HG02763 (cell line): Measurements from ENCODE around the gene KLF16.

ENCODE experiments used
- ATAC-seq: cut with Tn5 transposase; IDR thresholded peaks from one replicate; pipeline ENCODE4 v1.9.1; 2021; ENCODE audit warnings: mild to moderate bottlenecking, moderate library complexity; ENCODE audit not compliant: unreplicated experiment

The KLF16 gene

DNA sequence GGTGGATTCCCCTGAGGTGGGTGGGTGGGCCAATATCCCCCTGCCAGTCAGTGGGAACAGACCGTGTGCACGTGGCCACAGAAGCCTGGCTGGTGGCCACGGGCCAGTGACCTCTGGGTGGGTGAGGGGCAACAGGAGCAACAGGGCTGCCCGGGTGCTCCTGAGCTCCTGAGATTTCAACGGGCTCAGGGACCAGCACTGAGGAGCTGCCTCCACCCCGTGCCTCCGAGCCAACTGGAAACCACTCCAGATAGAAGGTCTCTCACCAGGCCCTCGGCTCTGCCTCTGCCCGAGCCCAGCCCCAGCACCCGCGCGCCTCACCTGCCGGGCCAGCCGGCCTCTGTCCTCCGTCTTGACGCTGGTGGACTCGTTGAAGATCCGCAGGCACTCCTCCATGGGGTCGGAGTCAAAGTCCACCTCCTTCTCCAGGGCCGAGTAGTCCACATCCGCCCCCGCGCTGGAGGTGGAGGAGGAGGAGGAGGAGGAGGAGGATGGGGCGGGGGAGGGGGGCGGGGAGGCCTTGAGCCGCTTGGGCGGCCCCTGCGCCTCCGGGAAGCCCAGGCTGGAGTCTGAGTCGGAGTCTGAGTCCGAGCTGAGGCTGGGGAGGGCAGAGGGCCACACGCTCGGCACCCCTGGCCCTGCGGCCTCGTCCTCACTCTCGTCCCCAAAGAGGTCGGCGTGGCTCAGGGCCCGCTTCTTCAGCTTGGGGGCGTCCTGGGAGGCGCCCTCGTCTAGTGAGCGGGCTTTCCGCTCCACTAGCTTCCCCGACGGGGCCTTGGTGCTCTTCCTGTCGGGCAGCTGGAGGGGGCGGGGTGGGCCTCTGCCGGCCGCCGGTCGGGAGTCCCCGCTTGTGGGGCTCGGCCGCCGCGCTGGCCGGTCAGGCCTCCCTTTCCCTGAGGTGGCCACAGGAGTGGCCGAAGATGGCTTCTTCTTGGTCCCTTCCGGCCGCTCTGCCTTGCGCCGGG lies 36.5 kb downstream of the KLF16 start:
- no peak for ATAC-seq

DNA sequence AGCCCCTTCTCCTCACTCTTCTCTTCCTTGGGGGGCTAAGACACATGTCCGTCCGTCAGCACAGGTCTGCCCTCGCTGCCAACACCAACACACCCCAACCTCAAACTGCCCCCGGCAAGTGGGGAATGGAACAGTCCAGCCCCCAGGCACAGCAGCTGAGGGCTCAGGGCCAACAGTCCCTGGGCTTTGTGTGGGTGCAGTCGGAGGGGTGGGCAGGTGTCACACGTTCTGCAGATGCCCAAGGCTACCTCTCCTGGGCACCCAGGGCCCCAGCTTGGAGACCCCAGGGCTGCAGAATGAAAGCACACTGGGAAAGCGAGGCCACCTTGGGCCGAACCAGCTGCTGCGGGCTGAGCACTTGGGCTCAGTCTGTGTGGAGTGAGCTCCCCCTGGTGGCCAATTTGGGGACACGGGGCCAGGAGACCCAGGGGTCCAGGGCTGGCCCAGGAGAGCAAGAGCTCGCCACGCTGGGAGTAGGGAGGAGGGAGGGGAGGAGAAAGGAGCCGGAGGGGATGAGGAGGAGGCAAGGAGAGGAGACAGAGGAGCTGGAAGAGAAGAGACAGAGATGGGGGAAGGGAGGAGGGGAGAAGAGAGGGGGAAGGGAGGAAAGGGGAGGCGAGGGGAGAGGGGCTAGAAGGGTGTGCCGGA lies 37.3 kb downstream of the KLF16 start:
- ATAC-seq, result no peak

DNA sequence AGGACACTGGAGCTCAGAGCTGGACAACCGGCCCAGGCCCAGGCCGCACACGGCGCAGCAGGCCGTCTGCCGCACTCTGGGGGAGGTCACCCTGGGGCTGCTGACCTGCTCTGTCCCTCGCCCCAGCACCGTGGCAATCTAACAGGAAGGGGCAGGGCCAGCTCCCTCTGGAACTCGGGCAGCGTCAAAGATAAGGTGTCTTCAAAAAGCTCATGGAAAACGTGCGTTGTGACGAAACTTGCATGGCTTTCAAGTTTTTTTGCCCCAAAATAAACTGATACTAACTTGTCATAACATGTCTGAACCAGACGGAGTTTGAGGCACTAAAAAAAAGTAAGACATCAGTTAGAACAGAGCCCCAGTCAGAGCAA lies 39.1 kb downstream of the KLF16 start:
- no peak for ATAC-seq

DNA sequence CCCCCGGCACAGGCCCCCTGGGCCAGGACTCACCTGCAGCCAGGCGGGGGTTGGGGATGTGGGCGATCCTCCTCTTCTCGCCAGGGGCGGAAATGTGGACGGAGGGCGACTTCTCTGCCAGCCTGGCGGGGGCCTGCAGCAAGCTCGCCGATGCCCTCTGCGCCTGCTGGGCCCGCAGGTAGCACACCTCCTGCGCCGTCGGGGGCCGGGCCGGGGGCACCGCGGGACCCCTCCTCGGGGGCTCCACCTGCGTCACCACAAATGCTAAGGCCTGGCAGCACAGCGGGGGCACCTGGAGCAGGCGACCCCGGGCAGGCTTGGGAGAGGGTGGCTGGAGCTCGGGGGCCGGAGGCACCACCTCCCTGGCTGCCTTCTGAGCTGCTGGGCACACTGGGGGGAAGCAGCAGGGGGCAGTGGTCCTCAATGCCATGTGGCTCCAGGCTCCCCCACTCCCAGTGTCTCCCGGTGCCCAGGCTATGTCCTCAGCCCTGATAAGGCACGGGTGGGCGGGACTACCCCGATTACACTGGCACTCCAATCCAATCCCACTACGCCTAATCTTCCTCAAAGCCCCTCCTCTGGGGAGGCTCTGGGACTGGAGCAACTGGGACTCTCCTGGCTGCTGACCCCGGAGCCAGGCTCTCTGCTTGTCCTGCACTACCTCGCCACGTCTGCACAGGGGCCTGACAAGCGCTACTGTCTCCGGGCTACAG lies 39.7 kb downstream of the KLF16 start:
- ATAC-seq, result no peak

DNA sequence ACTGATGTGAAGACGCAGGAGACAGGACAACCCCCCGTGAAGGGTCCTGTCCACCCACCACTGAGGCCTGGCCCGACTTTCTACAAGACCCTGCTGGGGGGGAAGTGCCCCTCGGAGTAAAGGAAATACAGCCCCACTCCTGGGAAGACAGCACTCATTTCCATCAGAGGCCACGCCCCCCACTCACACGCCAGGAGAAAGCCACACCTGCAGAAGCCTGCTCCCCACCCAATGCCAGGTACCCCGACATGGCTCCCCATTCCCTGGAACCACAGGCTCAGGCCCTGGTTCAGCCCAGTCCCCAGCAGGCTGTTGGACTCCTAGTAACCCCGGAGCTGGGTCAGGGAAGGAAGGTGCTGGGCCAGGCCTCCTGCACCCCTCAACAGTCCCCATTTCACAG lies 40.4 kb downstream of the KLF16 start:
- ATAC-seq, result no peak

DNA sequence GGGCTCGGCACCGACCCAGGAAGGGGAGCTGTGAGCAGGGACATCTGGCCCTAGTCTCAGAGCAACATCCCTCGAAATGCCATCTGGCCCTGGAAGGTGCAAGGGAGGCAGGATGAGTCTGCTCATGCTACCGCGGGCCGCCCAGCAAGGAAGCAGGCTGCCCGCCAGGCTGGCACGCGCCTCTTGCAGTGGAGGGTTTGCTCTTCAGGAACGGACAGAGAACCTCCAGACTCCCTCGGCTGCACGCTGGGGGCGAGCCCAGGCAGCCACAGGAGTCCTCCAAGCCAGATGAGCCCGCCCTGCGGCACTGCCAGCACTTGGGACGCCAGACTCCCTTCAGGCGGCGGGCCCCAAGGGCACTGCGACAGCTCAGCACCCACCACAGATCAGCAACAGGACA lies 41.2 kb downstream of the KLF16 start:
- ATAC-seq, result no peak

DNA sequence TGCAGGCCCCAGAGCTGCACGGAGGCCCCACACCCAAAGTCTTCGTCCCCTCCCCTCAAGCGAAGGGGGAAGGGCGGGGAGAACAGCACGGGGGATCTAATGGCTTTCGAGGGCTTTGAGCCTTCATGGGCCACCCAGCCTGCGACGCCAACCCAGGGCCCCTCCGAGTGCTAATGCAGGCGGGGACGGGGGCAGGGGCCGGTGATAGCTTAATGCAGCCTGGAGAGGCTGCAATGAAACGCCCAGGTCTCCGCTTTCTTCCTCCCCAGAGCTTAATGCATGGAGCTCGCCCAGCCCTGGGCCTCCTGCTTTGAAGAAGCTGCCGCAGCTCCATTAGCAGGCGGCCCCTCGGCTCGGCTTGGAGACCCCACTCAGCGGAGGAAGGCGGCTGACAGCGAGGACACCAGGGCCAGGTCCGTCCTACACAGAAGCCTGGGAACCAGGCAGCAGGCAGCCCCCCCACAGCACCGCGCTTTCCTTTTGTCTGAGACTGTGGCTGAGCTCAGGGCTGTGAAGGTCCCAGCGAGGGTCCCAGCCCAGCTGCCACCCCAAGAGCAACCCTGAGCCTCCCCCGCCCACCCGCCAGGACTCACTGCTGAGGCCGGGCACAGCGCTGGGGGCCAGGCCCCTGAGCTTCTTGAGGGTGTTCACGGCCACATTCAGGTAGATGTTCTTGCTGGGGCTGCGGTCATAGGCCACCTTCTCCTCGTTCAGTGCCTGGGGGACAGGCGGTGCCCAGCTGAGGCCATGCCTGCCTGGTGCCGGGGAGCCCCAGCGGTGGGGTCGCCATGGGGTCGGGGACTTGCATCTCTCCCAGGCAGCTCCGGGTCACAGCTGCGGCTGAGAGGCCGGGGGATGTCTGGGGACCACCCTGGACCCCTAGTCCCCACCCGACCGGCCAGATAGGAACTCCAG lies 43.8 kb downstream of the KLF16 start:
- no peak for ATAC-seq

DNA sequence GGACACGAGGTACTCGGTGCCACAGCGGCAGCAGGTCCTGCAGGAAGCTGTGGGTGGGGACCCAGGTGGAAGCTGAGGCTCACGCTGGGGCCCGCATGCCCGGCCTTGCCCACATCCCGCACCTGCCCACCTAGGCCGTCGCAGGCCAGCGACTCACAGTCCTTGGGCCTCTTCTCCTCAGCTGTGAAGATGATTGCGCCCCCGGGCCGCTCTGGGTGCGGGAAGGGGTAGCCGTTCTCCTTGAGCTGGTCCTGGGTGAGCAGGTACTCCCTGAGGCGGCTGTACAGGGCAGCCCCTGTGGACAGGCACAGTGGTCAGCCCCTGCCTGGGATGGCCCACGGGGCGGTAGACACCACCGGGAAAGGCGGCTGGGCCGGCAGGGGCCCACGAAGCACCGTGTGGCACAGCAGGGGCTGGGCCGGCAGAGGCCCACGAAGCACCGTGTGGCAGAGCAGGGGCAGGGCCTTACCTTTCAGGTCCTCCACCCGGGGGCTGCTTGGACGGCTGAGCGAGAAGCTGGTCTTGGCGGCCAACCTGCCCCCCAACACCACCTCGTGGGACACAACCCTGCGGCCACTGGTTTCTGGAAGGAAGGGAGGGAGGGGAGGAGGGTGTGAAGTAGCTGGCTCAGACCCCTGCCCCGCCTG lies 44.7 kb downstream of the KLF16 start:
- no peak for ATAC-seq

DNA sequence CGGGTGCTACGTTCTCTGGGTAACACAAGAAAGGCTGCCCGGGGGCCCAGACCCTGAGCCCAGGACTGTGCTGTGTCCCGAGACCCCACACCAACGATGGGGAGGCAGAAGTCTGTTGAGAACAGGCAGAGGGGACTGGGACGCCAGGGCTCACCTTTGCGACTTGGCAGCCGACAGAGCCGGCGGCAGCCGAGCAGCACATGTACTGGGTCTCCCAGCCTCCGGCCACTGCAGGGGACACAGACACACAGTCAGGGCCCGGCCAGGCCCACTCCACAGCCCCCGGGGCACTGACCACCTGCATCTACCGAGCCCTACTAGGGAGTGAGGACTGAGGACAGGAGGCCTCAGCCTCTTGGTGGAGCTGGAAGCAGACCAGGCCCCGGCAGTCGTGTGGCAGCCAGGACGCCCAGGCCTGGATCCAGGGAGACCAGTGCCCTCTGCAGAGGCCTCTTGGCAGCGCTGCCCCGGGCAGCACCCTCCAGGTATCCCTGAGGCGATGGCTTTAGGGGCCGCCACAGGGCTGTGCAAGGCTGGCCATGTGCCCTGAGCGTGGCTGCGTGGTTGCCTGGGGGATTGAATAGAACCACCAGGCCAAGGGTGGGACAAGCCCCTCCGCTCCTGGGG lies 45.7 kb downstream of the KLF16 start:
- no peak for ATAC-seq

DNA sequence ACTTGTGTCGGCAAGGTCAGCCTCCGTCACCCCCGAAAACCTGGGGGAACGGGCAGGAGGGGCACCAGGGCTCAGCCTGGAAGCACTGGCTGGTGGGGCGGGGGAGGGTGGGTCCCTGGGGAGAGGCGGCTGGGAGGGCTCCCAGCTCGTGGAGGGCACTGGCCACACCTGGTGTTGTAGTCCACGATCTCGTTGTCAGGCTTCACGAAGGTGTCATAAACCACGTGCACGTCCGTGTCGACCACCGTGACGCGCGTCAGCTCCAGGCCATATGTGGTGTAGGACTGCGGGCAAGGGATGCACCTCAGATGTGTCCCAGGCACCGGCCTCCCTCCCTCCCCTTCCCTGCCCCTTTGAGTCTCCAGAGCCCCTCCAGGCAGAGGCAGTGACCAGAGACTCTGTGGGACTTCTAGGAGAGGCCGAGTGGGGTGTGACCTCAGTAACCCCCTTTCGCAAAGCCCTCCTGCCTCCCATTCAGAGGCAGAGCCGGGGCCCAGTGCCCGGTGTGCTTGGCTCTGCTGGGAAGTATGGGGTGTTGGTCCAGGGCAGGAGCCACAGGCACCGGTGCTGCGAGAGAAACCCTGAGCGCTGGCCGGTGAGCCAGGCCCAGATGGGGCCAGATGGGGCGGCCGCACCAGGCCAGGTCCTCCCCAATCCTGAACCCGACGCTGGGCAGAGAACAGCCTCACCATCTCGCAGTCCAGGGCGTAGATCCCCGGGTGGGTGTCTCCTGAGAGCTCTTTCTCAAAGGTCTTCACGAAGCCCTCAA lies 46.7 kb downstream of the KLF16 start:
- ATAC-seq, result no peak

DNA sequence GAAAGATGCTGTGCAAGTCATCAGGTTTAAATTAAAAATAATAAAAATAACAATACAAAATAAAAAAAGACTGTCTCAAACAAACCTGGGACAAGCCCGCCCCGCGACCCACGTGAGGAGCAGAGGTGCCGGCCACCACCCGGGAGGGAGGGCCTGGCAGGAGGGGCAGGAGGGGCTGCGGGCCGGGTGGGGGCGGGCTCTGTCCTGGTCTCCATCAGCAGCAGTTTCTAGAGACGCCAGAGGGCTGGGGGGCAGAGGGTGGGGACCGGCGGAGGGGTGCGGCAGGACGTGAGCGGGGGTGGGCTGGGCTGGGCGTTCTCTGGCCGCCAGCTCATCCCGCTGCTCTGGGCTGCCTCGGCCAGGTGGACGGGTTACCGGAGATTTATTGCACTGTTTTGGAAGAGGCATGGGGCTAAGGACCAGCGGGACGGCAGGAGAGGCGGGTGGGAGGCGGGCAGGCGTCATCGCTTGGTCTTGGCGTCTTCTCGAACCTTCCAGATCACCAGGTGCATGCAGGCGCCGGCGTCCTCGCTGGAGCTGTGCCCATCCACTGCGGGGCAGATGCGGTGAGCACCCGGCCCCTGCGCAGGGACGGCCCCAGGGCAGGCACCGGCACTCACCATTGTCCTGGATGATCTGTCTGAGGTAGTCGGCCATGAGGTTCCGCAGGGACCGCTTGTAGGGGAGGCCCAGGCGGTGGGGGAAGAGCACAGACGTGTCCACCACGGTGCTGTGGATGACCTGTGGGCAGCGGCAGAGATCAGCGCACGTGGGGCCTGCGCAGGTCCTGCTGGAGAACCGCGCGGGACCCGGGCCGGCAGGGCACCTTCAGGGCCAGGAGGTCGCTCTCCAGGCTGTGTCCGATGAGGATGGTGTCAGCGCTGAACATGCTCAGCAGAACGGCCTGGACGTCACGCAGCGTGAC lies 47.5 kb downstream of the KLF16 start:
- no peak for ATAC-seq

DNA sequence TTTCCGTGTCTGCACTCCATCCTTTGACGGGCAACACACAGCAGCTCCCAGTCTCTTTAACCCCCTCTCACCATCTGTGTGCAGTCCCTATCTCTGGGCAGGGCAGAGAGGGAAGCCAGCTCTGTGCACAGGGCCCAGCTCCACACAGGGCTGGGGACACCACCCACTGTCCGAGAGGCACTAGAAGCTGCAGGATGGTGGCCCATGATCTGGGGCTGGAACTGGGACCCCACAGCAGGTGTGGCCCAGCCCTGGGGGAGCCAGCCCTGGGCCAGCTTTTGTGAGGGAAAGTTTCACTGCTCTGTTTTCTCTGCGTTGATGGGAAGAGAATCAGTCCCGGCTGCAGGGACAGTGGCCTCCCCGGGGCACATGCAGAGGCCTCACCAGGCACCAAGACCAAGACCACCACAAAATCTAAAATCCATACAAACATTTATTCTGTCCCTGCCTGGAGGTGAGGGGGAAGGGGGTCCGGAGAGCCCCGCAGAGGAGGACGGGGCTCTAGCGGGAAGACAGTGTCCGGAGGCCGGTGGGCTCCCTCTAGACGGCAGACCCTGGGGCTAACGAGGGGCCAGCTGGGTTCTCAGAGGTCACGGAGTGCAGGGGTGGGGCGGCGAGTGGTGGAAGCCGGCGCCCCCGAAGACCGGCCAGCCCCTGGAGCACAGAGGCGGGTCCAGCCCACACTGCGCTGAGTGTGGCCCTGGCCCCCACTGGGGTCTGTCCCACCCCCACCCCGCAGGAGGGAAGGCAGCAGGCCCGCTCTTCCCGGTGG lies 48.4 kb downstream of the KLF16 start:
- ATAC-seq, result no peak

DNA sequence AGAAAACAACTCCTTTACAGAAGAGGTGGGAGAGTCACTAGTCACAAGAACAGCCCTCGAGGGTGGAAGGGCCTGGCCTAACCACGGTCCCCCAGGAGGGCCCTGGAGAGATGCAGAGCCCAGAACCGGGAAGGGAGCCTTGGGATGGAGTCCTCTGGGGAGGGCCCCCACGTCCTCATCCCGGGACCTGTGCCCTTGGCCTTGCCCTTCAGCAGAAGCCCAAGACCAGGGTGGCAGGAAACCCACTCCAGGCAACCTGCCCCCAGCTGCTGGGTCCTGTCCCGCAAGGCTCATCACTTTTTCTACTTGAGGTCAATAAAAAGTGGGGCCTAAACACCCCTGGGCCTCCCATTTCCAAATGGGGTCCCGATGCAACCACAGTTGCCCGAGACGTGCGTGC lies 49.0 kb downstream of the KLF16 start:
- no peak for ATAC-seq

DNA sequence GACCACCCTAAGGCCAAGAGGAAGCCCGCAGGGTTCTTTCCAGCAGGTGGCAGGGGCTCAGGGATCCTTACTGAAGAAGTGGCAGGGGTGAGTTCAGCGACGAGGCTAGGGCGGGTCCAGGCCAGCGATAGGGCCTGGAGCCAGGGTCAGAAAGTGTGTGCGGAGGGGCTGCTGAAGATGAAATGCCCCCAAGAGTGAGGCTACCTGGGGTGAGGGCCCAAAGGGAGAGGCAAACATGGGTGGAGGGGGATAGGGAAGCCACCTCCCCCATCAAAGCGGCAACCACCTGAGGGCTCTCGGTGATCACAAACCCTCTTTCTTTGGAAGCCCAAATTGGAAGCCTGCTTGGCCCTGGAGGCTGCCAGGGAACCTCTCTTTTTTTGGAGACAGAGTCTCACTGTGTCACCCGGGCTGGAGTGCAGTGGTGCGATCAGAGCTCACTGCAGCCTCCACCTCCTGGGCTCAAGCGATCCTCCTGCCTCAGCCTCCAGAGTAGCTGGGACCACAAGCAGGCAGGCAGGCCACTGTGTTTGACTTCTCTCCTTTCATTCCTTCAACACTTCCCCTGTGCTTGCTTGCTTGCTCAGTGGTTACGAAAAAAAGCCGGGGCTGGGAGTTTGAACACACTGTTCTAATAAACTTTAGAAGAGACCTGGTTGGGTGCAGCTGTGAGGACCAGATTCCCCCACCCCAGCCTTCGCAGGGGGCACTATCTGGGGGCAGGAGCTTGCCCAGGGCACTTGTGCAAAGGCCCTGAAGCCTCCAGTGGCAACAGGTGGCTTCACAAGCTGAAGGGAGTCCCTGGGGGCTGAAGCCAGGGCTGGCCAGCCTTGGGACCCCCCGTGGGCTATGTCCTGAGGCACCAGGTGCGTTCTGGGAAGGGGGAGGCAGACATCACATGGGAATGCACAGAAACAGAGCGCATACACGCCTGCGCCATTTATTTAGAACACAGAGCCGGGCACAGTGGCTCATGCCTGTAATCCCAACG lies 49.9 kb downstream of the KLF16 start:
- no peak for ATAC-seq

DNA sequence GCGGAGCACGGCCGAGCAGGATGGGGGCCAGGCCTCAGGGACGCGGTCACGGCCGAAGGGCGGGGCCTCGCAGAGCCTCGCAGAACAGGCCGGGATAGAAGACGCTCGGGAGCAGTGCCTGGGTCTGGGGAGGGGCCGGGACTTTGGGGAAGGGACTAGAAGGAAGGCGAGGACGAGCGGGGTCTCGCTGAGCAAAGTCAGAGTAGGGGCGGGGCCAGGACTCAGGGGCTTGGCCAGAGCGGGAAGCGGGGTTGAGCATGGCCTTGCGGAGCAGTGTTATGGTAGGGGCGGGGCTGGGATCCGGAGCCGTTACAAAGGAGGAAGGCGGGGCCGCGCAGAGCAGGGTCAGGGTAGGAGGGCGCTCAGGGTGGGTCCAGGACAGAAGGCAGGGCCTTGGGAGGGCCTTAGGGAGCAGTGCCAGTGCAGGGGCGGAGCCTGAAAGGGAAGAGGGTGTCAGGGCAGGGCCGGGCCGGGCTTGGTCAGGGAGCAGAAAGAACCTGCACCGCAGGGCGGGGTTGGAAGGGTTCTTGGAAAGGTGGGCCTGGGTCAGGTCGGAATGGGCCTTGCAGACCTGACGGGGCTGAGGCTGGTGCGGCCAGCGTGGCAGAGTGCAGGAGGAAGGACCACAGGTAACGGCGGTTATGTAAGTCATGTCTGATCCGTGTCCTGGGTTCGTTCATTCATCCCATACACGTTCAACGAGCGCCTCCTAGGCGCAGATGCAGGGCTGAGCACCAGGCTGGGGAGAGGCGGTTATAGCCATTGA lies 50.8 kb downstream of the KLF16 start:
- peak; percentile 68 for ATAC-seq
